T-helper 17 cell (primary cell): ENCODE results near the gene STARD6. TPM values are rescaled to one million over a fixed set of nuclear protein-coding genes. Genes with fewer than 3 reads are reported as not detected.

Source experiments
- ATAC-seq: fragments of 150-1000 bp; cut with Tn5 transposase; 2 replicates; pipeline ENCODE4 v1.10.0; 2021; ENCODE audit warnings: mild to moderate bottlenecking, moderate library complexity
- DNase-seq, 3 donors: peaks; one replicate each; pipeline versions ENCODE4 v3.0.0 to v3.0.0-alpha.2; 2020 to 2021
- H3K9me3 ChIP-seq: one replicate; pipeline ENCODE4 v1.7.0; 2013; ENCODE audit warnings: low read length, mild to moderate bottlenecking; ENCODE audit not compliant: control insufficient read depth, poor library complexity, severe bottlenecking
- H3K27ac Mint-ChIP-seq: one replicate; pipeline ENCODE4 v1.8.0; 2022; ENCODE audit warnings: mild to moderate bottlenecking, moderate library complexity, mixed read lengths
- H3K27me3 Mint-ChIP-seq: one replicate; pipeline ENCODE4 v1.8.0; 2022; ENCODE audit warnings: mixed read lengths
- H3K36me3 Mint-ChIP-seq: one replicate; pipeline ENCODE4 v1.8.0; 2022; ENCODE audit warnings: low read depth, mixed read lengths
- H3K4me1 Mint-ChIP-seq: one replicate; pipeline ENCODE4 v1.8.0; 2022; ENCODE audit warnings: mild to moderate bottlenecking, mixed read lengths
- H3K4me3 Mint-ChIP-seq: one replicate; pipeline ENCODE4 v1.8.0; 2022; ENCODE audit warnings: mild to moderate bottlenecking, moderate library complexity, mixed read lengths
- total RNA-seq, 4 donors: library from RNA in 2 of 4; stranded (reverse) in 2 of 4; gene quantifications; one replicate each; pipeline ENCODE4 v1.2.3 and lab custom pipeline; 2022 to 2026

The STARD6 gene
- total RNA-seq, 2 donors from 2014 or later: not detected

GRCh38 chr18:54382076-54382475 is 24.4 kb upstream of the STARD6 start:
- H3K36me3 Mint-ChIP-seq: peaks cover 4% of the 10 kb centered on the region
- ATAC-seq: no peak
- no peak overlapping the region for H3K27ac Mint-ChIP-seq
- DNase-seq: no peak
- H3K4me3 Mint-ChIP-seq: no peak overlapping the region
- no peaks in the 10 kb centered on the region for H3K9me3 ChIP-seq
- peaks cover 4% of the 10 kb centered on the region for H3K27me3 Mint-ChIP-seq
- H3K4me1 Mint-ChIP-seq: no peaks in the 10 kb centered on the region

- Mint-ChIP-seq H3K27ac (no peak overlapping the region), H3K4me1 (no peaks in the 10 kb centered on the region), H3K4me3 (no peak overlapping the region), H3K27me3 (no peaks in the 10 kb centered on the region), H3K36me3 (peaks cover 4% of the 10 kb centered on the region)
- no peak for DNase-seq
- no peak for ATAC-seq
- H3K9me3 ChIP-seq: no peaks in the 10 kb centered on the region
Observed at GRCh38 chr18:54381640-54382039, 24.0 kb upstream of the STARD6 start.

GRCh38 chr18:54378057-54378456 is 20.4 kb upstream of the STARD6 start:
- Mint-ChIP-seq H3K27me3 (no peaks in the 10 kb centered on the region), H3K36me3 (peaks cover 4% of the 10 kb centered on the region)

GRCh38 chr18:54360406-54360805 is 2.7 kb upstream of the STARD6 start:
- Mint-ChIP-seq H3K4me3 (no peak overlapping the region), H3K27ac (no peak overlapping the region), H3K27me3 (peaks cover 5% of the 10 kb centered on the region), H3K36me3 (peaks cover 4% of the 10 kb centered on the region), H3K4me1 (peaks cover 13% of the 10 kb centered on the region)
- H3K9me3 ChIP-seq: no peaks in the 10 kb centered on the region
- DNase-seq (no peak), ATAC-seq (no peak)

More at GRCh38 chr18:54378057-54378456, 20.4 kb upstream of the STARD6 start:
- Mint-ChIP-seq H3K4me3 (peak overlapping the region; percentile 19), H3K27ac (no peak overlapping the region), H3K4me1 (no peaks in the 10 kb centered on the region)
- no peak for DNase-seq
- H3K9me3 ChIP-seq: no peaks in the 10 kb centered on the region
- ATAC-seq: no peak

GRCh38 chr18:54359233-54359632 is 1.6 kb upstream of the STARD6 start:
- H3K9me3 ChIP-seq: no peaks in the 10 kb centered on the region
- ATAC-seq (no peak), DNase-seq (no peak)
- H3K27ac Mint-ChIP-seq: no peak overlapping the region
- H3K4me1 Mint-ChIP-seq: peaks cover 13% of the 10 kb centered on the region
- H3K27me3 Mint-ChIP-seq: peaks cover 11% of the 10 kb centered on the region
- H3K4me3 Mint-ChIP-seq: peak overlapping the region; percentile 100
- peaks cover 4% of the 10 kb centered on the region for H3K36me3 Mint-ChIP-seq

GRCh38 chr18:54358495-54359040 is 910 bp upstream of the STARD6 start:
- Mint-ChIP-seq H3K36me3 (peaks cover 4% of the 10 kb centered on the region), H3K27ac (peak overlapping the region; percentile 98), H3K4me3 (peak overlapping the region; percentile 100), H3K27me3 (peaks cover 11% of the 10 kb centered on the region), H3K4me1 (peaks cover 13% of the 10 kb centered on the region)
- H3K9me3 ChIP-seq: no peaks in the 10 kb centered on the region
- peak; percentile 0 for ATAC-seq
- no peak for DNase-seq

GRCh38 chr18:54357082-54357659 is 487 bp downstream of the STARD6 start:
- no peaks in the 10 kb centered on the region for H3K9me3 ChIP-seq
- Mint-ChIP-seq H3K4me3 (peak overlapping the region; percentile 100), H3K27ac (peak overlapping the region; percentile 98), H3K36me3 (peaks cover 5% of the 10 kb centered on the region), H3K27me3 (peaks cover 11% of the 10 kb centered on the region), H3K4me1 (peaks cover 13% of the 10 kb centered on the region)
- ATAC-seq (peak; percentile 10), DNase-seq (no peak)

GRCh38 chr18:54351186-54351585 is 6.5 kb downstream of the STARD6 start:
- Mint-ChIP-seq H3K4me1 (no peaks in the 10 kb centered on the region), H3K36me3 (peaks cover 2% of the 10 kb centered on the region), H3K4me3 (no peak overlapping the region), H3K27ac (no peak overlapping the region), H3K27me3 (peaks cover 13% of the 10 kb centered on the region)
- ATAC-seq (no peak), DNase-seq (no peak)
- no peaks in the 10 kb centered on the region for H3K9me3 ChIP-seq

- H3K27ac Mint-ChIP-seq: no peak overlapping the region
- no peak for DNase-seq
- no peak for ATAC-seq
- H3K27me3 Mint-ChIP-seq: peaks cover 12% of the 10 kb centered on the region
- no peaks in the 10 kb centered on the region for H3K4me1 Mint-ChIP-seq
- peaks cover 5% of the 10 kb centered on the region for H3K36me3 Mint-ChIP-seq
- no peak overlapping the region for H3K4me3 Mint-ChIP-seq
- no peaks in the 10 kb centered on the region for H3K9me3 ChIP-seq
Observed at GRCh38 chr18:54338230-54338629, 19.4 kb downstream of the STARD6 start.

GRCh38 chr18:54335638-54336173 is 22.0 kb downstream of the STARD6 start:
- no peak for ATAC-seq
- Mint-ChIP-seq H3K27me3 (peaks cover 12% of the 10 kb centered on the region), H3K36me3 (peaks cover 5% of the 10 kb centered on the region), H3K4me1 (no peaks in the 10 kb centered on the region), H3K4me3 (no peak overlapping the region), H3K27ac (peak overlapping the region; percentile 5)
- DNase-seq: no peak
- H3K9me3 ChIP-seq: no peaks in the 10 kb centered on the region

GRCh38 chr18:54330768-54331548 is 26.7 kb downstream of the STARD6 start:
- Mint-ChIP-seq H3K27me3 (no peaks in the 10 kb centered on the region), H3K4me1 (no peaks in the 10 kb centered on the region), H3K4me3 (no peak overlapping the region), H3K36me3 (peaks cover 2% of the 10 kb centered on the region), H3K27ac (no peak overlapping the region)
- DNase-seq (no peak), ATAC-seq (no peak)
- H3K9me3 ChIP-seq: no peaks in the 10 kb centered on the region

GRCh38 chr18:54329787-54330186 is 27.9 kb downstream of the STARD6 start:
- ATAC-seq (no peak), DNase-seq (no peak)
- no peaks in the 10 kb centered on the region for H3K36me3 Mint-ChIP-seq
- H3K4me1 Mint-ChIP-seq: no peaks in the 10 kb centered on the region
- no peak overlapping the region for H3K4me3 Mint-ChIP-seq
- H3K9me3 ChIP-seq: no peaks in the 10 kb centered on the region
- H3K27me3 Mint-ChIP-seq: no peaks in the 10 kb centered on the region
- no peak overlapping the region for H3K27ac Mint-ChIP-seq

- Mint-ChIP-seq H3K36me3 (no peaks in the 10 kb centered on the region), H3K4me1 (no peaks in the 10 kb centered on the region), H3K27me3 (no peaks in the 10 kb centered on the region), H3K4me3 (no peak overlapping the region), H3K27ac (no peak overlapping the region)
- ATAC-seq (no peak), DNase-seq (no peak)
- no peaks in the 10 kb centered on the region for H3K9me3 ChIP-seq
Observed at GRCh38 chr18:54327818-54328217, 29.8 kb downstream of the STARD6 start.
